ENCODE results near the gene PDSS1.
"Not testable (repeated sequence)": the region's sequence is repeated elsewhere in the genome, so short reads cannot be mapped to it uniquely, and the experiment has no call there.

Gene PDSS1

GRCh38 chr10:26697163-26697921, at the start of gene PDSS1:
Gene PDSS1, plus strand, starts transcription at chr10:26697701. Its CDS starts 11 bp downstream, at chr10:26697712.
- peak; percentile 87 for DNase-seq (ENCODE audit: low spot score)

- not testable (repeated sequence) for DNase-seq (ENCODE audit: low spot score)
Measured at GRCh38 chr10:26648245-26648636, 49.3 kb upstream of the PDSS1 start.

GRCh38 chr10:26650406-26650805, 47.1 kb upstream of the PDSS1 start:
- DNase-seq (ENCODE audit: low spot score) = no peak

- DNase-seq (ENCODE audit: low spot score) = not testable (repeated sequence)
Measured at GRCh38 chr10:26651476-26651875, 46.0 kb upstream of the PDSS1 start.

- no peak for DNase-seq (ENCODE audit: low spot score)
Measured at GRCh38 chr10:26653004-26653403, 44.5 kb upstream of the PDSS1 start.

GRCh38 chr10:26655746-26656145, 41.8 kb upstream of the PDSS1 start:
- no peak for DNase-seq (ENCODE audit: low spot score)

GRCh38 chr10:26662864-26663263, 34.6 kb upstream of the PDSS1 start:
- DNase-seq (ENCODE audit: low spot score) = no peak

- no peak for DNase-seq (ENCODE audit: low spot score)
Measured at GRCh38 chr10:26665080-26666048, 32.1 kb upstream of the PDSS1 start.

GRCh38 chr10:26675873-26676257, 21.6 kb upstream of the PDSS1 start:
- no peak for DNase-seq (ENCODE audit: low spot score)

GRCh38 chr10:26679588-26679987, 17.9 kb upstream of the PDSS1 start:
- no peak for DNase-seq (ENCODE audit: low spot score)

GRCh38 chr10:26681076-26681475, 16.4 kb upstream of the PDSS1 start:
- no peak for DNase-seq (ENCODE audit: low spot score)

- DNase-seq (ENCODE audit: low spot score) = not testable (repeated sequence)
Measured at GRCh38 chr10:26681971-26682370, 15.5 kb upstream of the PDSS1 start.

- DNase-seq (ENCODE audit: low spot score) = no peak
Measured at GRCh38 chr10:26682931-26683330, 14.6 kb upstream of the PDSS1 start.

- peak; percentile 17 for DNase-seq (ENCODE audit: low spot score)
Measured at GRCh38 chr10:26684667-26685264, 12.7 kb upstream of the PDSS1 start.

GRCh38 chr10:26685441-26685840, 12.1 kb upstream of the PDSS1 start:
- DNase-seq (ENCODE audit: low spot score) = no peak

- DNase-seq (ENCODE audit: low spot score) = no peak
Measured at GRCh38 chr10:26689399-26689798, 8.1 kb upstream of the PDSS1 start.

GRCh38 chr10:26690731-26691475, 6.6 kb upstream of the PDSS1 start:
- no peak for DNase-seq (ENCODE audit: low spot score)

GRCh38 chr10:26694536-26694935, 3.0 kb upstream of the PDSS1 start:
- not testable (repeated sequence) for DNase-seq (ENCODE audit: low spot score)

GRCh38 chr10:26696786-26697162, 727 bp upstream of the PDSS1 start:
- DNase-seq (ENCODE audit: low spot score) = no peak

GRCh38 chr10:26697922-26698608, 564 bp downstream of the PDSS1 start:
- DNase-seq (ENCODE audit: low spot score) = peak; percentile 15

GRCh38 chr10:26698909-26699308, 1.4 kb downstream of the PDSS1 start:
- DNase-seq (ENCODE audit: low spot score) = no peak

All from iPS-NIHi11 (cell line).